SHP77 treated with DMSO at 0.1 percent for 48 hours (cell line): ENCODE results near the gene IZUMO4.

ENCODE experiments used
- DNase-seq: peaks from one replicate; lab custom pipeline; 2025; lab: John Stamatoyannopoulos, UW

The IZUMO4 gene

GRCh38 chr19:2108251-2109016 is 11.7 kb downstream of the IZUMO4 start:
- DNase-seq = no peak

GRCh38 chr19:2109046-2109864 is 12.5 kb downstream of the IZUMO4 start:
- no peak for DNase-seq

GRCh38 chr19:2110822-2111221 is 14.1 kb downstream of the IZUMO4 start:
- no peak for DNase-seq

GRCh38 chr19:2111425-2111824 is 14.7 kb downstream of the IZUMO4 start:
- DNase-seq = no peak

GRCh38 chr19:2111886-2112285 is 15.2 kb downstream of the IZUMO4 start:
- DNase-seq = no peak

GRCh38 chr19:2112516-2113320 is 16.0 kb downstream of the IZUMO4 start:
- DNase-seq = no peak

GRCh38 chr19:2113439-2114211 is 16.9 kb downstream of the IZUMO4 start:
- no peak for DNase-seq

GRCh38 chr19:2114218-2114617 is 17.5 kb downstream of the IZUMO4 start:
- DNase-seq = no peak

GRCh38 chr19:2114821-2115220 is 18.1 kb downstream of the IZUMO4 start:
- no peak for DNase-seq

- no peak for DNase-seq
Observed at GRCh38 chr19:2115324-2115723, 18.6 kb downstream of the IZUMO4 start.

GRCh38 chr19:2115911-2116426 is 19.3 kb downstream of the IZUMO4 start:
- no peak for DNase-seq

- DNase-seq = no peak
Observed at GRCh38 chr19:2116507-2116906, 19.8 kb downstream of the IZUMO4 start.

- no peak for DNase-seq
Observed at GRCh38 chr19:2117215-2117960, 20.7 kb downstream of the IZUMO4 start.

GRCh38 chr19:2118438-2118837 is 21.7 kb downstream of the IZUMO4 start:
- no peak for DNase-seq

GRCh38 chr19:2119921-2120785 is 23.4 kb downstream of the IZUMO4 start:
- DNase-seq = no peak

GRCh38 chr19:2120821-2121220 is 24.1 kb downstream of the IZUMO4 start:
- no peak for DNase-seq

- DNase-seq = no peak
Observed at GRCh38 chr19:2121416-2122051, 24.8 kb downstream of the IZUMO4 start.

- no peak for DNase-seq
Observed at GRCh38 chr19:2122251-2122650, 25.5 kb downstream of the IZUMO4 start.

GRCh38 chr19:2122982-2123381 is 26.3 kb downstream of the IZUMO4 start:
- no peak for DNase-seq
